Dedifferentiated amniotic fluid mesenchymal stem cell (primary cell): ENCODE measurements around the gene PAM.
"Not testable (repeated sequence)": the region's sequence is repeated elsewhere in the genome, so short reads cannot be mapped to it uniquely, and the experiment has no call there.

Experiments
- DNase-seq: peaks from one replicate; pipeline ENCODE4 v3.0.0-alpha.2; 2016; ENCODE audit errors: extremely low spot score

The PAM gene

DNA sequence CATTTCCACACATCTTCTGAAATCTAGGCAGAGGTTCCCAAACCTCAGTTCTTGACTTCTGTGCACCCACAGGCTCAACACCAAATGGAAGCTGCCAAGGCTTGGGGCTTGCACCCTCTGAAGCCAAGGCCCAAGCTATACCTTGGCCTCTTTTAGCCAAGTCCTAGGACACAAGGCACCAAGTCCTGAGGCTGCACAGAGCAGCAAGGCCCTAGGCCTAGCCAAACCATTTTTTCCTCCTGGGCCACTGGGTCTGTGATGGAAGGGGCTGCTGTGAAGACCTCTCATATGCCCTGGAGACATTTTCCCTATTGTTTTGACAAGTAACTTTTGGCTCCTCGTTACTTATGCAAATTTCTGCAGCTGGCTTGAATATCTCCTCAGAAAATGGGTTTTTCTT is 244.5 kb downstream of the PAM start:
- DNase-seq, result not testable (repeated sequence)

DNA sequence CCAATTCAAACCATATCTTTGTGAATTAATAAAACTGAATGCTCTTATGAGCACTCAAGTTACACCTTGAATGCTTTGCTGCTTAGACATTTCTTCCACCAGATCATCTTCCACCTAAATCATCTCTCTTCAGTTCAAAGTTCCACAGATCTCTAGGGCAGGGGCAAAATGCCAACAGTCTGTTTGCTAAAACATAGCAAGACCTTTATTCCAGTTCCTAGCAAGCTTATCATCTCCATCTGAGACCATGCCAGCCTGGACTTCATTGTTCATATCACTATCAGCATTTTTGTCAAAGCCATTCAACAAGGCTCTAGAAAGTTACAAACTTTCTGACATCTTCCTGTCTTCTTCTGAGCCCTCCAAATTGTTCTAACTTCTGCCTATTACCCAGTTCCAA is 245.0 kb downstream of the PAM start:
- DNase-seq, result no peak

DNA sequence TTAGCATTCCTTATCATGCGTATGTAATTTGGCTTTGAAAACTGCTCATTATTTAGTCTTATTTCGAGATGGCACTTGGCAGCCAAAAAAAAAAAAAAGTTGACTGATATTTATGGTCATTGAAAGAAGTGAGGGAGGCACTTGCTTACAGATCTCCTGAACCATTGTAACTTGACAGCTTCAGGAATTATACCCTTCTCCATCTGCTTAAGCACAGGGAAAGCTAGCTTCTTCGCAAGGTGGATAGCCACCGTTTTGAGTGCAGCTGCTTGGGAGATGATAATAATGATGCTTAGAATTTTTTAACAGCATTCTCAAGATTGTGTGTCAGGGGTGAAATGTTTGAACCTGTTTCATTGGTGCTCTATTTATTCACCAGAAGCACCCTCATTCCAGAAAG is 248.8 kb downstream of the PAM start:
- DNase-seq, result no peak

- DNase-seq, result no peak
These were observed 250.2 kb downstream of the PAM start for GRCh38 chr5:103005276-103005675.

- no peak for DNase-seq
These were observed 251.8 kb downstream of the PAM start for GRCh38 chr5:103006921-103007320.

- no peak for DNase-seq
These were observed 255.1 kb downstream of the PAM start for GRCh38 chr5:103010168-103010567.

DNA sequence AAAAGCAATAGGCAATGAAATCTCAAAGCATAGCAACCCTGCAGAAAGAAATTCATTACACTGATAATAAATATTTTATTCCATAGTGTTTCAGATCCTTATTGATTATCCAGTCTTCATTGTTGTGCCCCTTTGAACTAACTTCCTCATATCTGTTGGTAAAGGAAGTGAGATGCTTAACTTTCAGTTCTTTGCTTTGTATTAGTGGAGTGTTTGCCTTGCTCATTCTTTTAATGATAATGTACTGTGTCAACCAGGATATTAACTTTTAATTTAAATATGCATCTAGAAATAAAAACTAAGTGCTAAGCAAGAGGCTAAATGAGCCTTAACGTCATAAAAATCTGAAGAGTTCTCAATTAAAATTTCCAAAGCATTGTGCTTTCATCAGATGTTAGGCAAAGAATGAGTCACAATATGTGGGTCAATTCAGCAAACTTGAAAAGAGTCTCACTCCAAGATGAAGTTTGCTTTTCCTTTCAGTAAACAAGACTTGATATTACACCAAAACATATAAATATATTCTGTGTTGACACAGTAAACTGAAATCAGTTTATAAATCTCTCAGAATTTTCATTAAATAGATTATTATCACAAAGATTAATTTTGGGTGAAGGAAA is 258.9 kb downstream of the PAM start:
- no peak for DNase-seq

DNA sequence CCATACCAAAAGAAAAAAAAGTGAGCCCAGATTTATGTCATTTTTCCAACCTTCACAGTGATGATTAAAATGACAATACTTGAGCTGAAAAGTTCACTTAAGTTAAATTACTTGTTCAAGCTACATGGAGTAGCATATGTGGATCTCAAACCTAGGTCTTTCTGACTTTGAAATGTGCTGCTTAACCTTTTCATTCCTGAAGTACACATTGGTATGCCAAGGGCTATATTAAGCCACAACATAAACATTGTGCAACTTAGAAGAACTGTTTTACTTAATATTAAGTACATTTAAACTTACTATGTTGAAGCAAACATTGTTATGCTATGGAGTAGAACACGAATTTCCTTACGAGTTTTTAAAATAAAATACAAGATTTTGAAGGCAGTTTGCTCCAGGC is 259.9 kb downstream of the PAM start:
- DNase-seq, result no peak

- DNase-seq, result no peak
These were observed 261.1 kb downstream of the PAM start for GRCh38 chr5:103016167-103016566.

- DNase-seq, result no peak
These were observed 264.7 kb downstream of the PAM start for GRCh38 chr5:103019804-103020203.

DNA sequence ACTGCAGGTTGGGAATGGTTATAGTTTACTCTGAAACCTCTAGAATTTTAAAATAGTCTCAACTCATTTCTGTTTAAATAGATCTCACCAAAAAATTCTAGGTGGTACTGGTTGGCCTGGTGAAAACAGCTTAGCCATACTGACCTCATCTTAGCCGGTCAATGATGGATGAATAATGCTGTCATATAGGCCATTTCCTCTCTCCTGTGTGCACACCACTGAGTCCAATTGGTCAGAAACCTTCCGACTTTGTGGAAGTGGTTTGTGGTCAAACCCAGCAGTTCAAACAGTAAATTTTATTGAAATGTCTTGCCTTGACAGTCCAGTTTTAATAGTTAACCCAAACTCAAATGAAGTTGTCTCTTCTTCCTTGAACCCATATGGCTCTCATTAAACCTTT is 266.2 kb downstream of the PAM start:
- no peak for DNase-seq

GRCh38 chr5:103027267-103027666 is 272.2 kb downstream of the PAM start:
- DNase-seq, result no peak

- DNase-seq, result no peak
These were observed 276.5 kb downstream of the PAM start for GRCh38 chr5:103031607-103032006.

DNA sequence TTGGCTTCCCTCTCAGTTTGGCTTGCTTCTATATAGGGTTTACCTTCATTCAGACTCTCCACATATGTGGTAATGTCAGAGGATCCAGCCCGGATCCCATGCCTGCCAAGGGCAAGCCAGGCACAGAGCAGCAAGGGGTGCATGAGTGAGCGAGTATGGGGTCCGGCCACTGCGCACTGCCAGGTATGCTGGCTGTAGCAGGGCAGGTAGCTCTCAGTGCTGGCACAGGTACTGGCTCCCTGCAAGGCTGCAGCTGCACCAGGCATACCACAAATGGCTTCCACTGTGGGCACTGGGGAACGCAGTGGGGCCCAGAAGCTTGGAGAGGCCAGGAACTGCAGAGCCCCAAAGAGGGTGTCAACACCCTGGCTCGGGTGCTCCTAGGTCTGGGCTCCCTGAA is 278.6 kb downstream of the PAM start:
- DNase-seq, result no peak

- no peak for DNase-seq
These were observed 279.7 kb downstream of the PAM start for GRCh38 chr5:103034662-103035392.

DNA sequence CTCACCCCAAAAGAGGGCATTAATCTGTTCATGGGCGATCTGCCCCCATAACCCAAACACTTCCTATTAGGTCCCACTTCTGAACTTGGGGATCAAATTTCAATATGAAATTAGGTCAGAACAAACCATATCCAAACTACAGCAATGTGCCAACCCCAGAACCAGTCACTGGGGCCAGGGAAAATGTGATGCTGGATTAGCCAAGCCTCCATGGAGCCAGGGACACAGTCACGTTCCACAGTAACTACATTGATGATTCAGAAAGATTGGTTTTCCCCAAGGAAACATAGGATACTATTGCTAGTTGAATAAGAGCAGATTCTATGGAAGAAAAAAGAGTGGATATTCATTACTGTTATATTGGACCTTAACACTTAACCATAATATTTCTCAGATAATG is 280.6 kb downstream of the PAM start:
- no peak for DNase-seq

DNA sequence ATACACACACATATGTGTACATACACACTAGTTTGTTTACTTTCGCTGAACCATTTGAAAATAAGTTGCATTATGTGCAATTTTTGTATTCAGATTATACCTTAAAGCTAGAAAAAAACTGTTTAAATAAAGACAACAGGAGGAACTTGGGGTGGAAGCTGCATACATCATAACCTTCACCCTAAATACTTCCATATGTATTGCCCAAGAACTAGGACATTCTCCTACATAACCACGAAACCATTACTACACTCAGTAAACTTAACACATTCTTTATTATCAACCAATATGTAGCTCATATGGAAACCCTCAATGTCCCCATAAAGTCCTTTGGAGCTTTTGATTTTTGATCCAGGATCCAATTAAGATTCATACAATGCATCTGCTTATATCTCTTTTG is 281.5 kb downstream of the PAM start:
- DNase-seq, result no peak

DNA sequence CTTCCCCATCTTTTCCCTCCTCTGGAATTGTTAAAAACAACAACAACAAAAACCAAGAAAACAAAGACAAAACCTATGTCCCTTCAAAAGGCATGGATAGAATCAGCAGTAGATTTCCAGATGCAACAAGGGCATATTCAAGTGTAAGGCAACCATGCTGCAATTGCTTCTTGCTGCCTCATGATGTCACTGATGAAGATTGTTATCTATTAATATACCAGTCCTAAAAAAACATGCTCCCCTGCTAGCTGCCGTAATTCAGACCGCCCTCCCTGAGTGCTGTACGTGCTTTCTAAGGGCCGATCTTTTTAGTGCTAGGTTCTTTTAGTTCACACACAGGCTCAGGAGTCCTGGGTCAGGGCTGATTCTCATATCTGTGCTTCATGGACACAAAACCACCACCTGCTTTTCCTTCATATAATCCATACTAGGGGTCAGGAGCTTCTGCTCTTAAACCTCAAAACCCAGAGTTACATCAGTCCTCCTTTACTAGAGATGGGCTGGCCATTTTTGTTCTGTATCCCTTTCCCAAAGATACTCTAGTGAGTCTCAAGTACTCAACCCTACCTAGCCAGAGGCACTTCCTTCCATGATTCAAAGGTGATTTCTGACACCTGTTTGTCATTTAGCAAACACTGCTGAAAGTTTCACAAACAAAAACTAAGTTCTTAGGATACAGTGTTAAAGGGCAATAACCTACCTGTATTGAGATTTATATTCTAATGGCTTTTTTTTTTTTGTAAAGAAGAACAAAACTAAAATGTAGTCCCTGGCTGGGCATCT is 282.8 kb downstream of the PAM start:
- no peak for DNase-seq

DNA sequence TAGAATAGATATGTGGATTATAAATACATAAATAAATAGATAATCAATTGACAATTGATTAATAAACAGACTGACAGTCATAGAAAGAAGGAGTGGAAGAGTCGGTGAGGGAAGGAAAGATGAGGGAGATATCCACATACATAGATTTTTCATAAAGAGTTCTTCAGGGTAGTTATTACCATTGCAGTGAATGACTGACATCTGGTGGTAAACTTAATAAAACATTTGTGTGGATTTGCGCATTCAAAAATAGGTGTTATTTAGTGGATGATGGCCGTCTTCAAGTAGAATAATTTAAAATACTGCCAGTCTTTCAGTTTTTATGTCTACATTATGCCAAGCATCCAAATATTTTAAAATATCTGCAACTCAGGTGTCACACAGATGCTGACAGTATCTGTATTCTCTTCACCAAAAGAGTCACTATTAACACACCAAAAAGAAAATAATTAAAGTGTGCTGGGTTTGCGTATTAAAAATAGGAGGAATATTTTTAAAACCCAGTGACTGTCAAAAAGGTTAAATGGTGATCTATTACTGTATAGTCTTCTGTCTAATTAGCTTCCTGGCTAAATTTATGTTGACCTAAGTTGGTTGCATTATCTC is 286.1 kb downstream of the PAM start:
- peak; percentile 49 for DNase-seq

DNA sequence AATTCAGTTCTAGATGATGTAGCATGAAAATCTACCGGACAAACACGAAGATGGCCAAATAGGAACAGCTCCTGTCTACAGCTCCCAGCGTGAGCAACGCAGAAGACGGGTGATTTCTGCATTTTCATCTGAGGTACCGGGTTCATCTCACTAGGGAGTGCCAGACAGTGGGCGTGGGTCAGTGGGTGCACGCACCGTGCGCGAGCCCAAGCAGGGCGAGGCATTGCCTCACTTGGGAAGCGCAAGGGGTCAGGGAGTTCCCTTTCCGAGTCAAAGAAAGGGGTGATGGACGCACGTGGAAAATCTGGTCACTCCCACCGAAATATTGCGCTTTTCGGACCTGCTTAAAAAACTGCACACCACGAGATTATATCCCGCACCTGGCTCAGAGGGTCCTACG is 291.6 kb downstream of the PAM start:
- DNase-seq, result not testable (repeated sequence)

GRCh38 chr5:103057208-103058130 is 302.4 kb downstream of the PAM start:
- DNase-seq, result no peak
